Naive thymus-derived CD4-positive, alpha-beta T cell (primary cell): ENCODE data around the gene BGN. TPM values are rescaled to one million over a fixed set of nuclear protein-coding genes. Genes with fewer than 3 reads are reported as not detected.

Experiments used
- ATAC-seq: fragments of 150-1000 bp; cut with Tn5 transposase; 2 replicates; pipeline ENCODE4 v1.10.0; 2021; ENCODE audit warnings: mild to moderate bottlenecking, moderate library complexity
- CTCF ChIA-PET: fragments of 350-600 bp; sonication (Branson Sonifier 250); formaldehyde crosslinking; loops from one replicate; lab custom pipeline; 2021; ENCODE audit warnings: antibody characterized with exemption; lab: Charles Lee
- POLR2A ChIA-PET: fragments of 350-600 bp; sonication (Branson Sonifier 250); formaldehyde crosslinking; loops from one replicate; lab custom pipeline; 2021; ENCODE audit warnings: antibody characterized with exemption, inconsistent platforms; lab: Charles Lee
- DNase-seq, 9 donors: peaks; one replicate each; pipeline versions ENCODE4 v3.0.0 to v3.0.0-alpha.2; 2020 to 2022; ENCODE audit warnings: mixed read lengths in 1 of 9
- H3K27ac ChIP-seq: one replicate; pipeline ENCODE4 v1.7.0; 2013; ENCODE audit warnings: mild to moderate bottlenecking, low read depth, low read length, moderate library complexity
- H3K27me3 ChIP-seq, 2 donors: one replicate each; pipeline ENCODE4 v1.7.0; 2013; ENCODE audit warnings: low read length in 2 of 2, mild to moderate bottlenecking in 2 of 2, moderate library complexity in 2 of 2; ENCODE audit not compliant: control insufficient read depth in 2 of 2, insufficient read depth in 2 of 2
- H3K36me3 ChIP-seq, 3 experiments: 1 replicate in 2 of 3; 2 replicates in 1 of 3; pipeline ENCODE4 v1.7.0; 2013; ENCODE audit warnings: low read length in 3 of 3, mild to moderate bottlenecking in 3 of 3, moderate library complexity in 1 of 3; ENCODE audit not compliant: insufficient read depth in 3 of 3, control insufficient read depth in 2 of 3
- H3K4me1 ChIP-seq, 2 donors: one replicate each; pipeline ENCODE4 v1.7.0; 2013; ENCODE audit warnings: low read length in 2 of 2, mild to moderate bottlenecking in 2 of 2, moderate library complexity in 1 of 2; ENCODE audit not compliant: control insufficient read depth in 2 of 2, insufficient read depth in 2 of 2
- H3K4me3 ChIP-seq: 2 replicates; pipeline ENCODE4 v1.7.0; 2013; ENCODE audit warnings: mild to moderate bottlenecking, low read length
- H3K9me3 ChIP-seq, 3 experiments: 1 replicate in 2 of 3; 2 replicates in 1 of 3; pipeline ENCODE4 v1.7.0; 2013; ENCODE audit warnings: low read length in 3 of 3; ENCODE audit not compliant: control insufficient read depth in 2 of 3
- H3K27ac Mint-ChIP-seq, 9 donors: one replicate each; pipeline ENCODE4 v1.8.0; 2020 to 2022; ENCODE audit warnings: mixed read lengths in 9 of 9, mild to moderate bottlenecking in 8 of 9, moderate library complexity in 5 of 9, inconsistent platforms in 2 of 9
- H3K27me3 Mint-ChIP-seq, 5 donors: one replicate each; pipeline ENCODE4 v1.8.0; 2021 to 2022; ENCODE audit warnings: mixed read lengths in 5 of 5, mild to moderate bottlenecking in 1 of 5
- H3K36me3 Mint-ChIP-seq, 5 donors: one replicate each; pipeline ENCODE4 v1.8.0; 2020 to 2022; ENCODE audit warnings: mixed read lengths in 5 of 5, mild to moderate bottlenecking in 3 of 5, inconsistent platforms in 1 of 5
- H3K4me1 Mint-ChIP-seq, 7 donors: one replicate each; pipeline ENCODE4 v1.8.0; 2020 to 2022; ENCODE audit warnings: mixed read lengths in 7 of 7, mild to moderate bottlenecking in 3 of 7, inconsistent platforms in 1 of 7
- H3K4me3 Mint-ChIP-seq, 10 donors: one replicate each; pipeline ENCODE4 v1.8.0; 2020 to 2022; ENCODE audit warnings: mild to moderate bottlenecking in 10 of 10, mixed read lengths in 10 of 10, moderate library complexity in 6 of 10, inconsistent platforms in 2 of 10
- H3K9me3 Mint-ChIP-seq, 11 donors: one replicate each; pipeline ENCODE4 v1.8.0; 2020 to 2022; ENCODE audit warnings: mixed read lengths in 11 of 11, mild to moderate bottlenecking in 4 of 11, inconsistent platforms in 1 of 11, moderate library complexity in 1 of 11
- intact Hi-C, 2 donors: fragments of 100-400 bp; cut with micrococcal nuclease; formaldehyde crosslinking; loops; one replicate each; pipeline ENCODE4 v1.15.1; 2023
- polyA plus RNA-seq, 2 donors: library from polyadenylated mRNA; unstranded; fragments of 300-500 nt; fragmentation: Illumina TruSeq; gene quantifications; one replicate each; pipeline ENCODE4 v1.2.3, GENCODE V29; 2021
- total RNA-seq, 6 experiments: library from RNA in 5 of 6; stranded (reverse) in 5 of 6; gene quantifications; 1 replicate in 5 of 6; 2 replicates in 1 of 6; pipeline ENCODE4 v1.2.3 and lab custom pipeline; 2021 to 2026

The BGN gene
- total and polyA plus RNA-seq, 7 experiments from 2014 or later = not detected

DNA sequence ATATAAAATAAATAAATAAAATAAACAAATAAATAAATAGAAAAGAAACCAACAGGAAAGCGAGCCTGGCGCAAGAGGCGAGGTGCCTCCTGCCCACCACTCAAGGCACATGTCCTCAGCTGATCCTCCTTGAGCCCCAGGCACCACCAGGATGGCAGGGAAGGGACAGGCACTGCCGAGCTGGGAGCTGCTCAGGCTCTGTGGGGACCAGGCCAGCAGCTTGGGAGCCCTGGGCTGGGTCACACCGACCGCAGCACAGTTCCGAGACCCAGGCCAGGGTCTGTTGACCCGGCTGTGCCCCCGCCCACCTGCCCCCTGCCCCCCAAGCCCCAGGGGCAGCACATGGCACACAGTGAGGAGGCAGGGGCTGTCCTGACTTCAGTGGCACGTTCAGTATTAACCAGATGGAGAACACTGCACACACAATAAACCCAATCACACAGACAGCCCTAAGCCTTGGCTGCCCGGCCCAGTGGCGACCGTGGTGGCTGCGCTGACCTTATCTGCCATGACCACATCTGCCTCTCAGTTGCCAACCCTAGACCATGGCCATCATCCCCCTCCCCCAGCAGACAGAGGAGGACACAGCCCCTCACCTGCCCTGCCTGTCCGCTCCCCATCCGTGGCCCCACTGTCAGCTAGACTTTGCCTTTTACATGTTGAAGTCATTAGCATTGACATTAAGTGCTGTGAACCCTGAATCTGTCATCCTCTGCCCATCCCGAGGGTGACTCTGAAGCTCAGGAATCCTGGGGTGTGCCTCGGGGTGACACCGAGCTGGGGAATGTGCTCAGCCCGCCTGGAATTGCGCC lies 46.0 kb upstream of the BGN start:
- peaks cover 0 to 16% (median 0%) of the 10 kb centered on the region in 3 experiments for H3K36me3 ChIP-seq
- no peak overlapping the region for H3K4me3 ChIP-seq
- ATAC-seq = no peak
- H3K9me3 ChIP-seq = no peaks in the 10 kb centered on the region
- Mint-ChIP-seq H3K9me3 (no peaks in the 10 kb centered on the region), H3K27ac (no peak overlapping the region), H3K4me3 (no peak overlapping the region), H3K4me1 (no peaks in the 10 kb centered on the region), H3K27me3 (no peaks in the 10 kb centered on the region), H3K36me3 (peaks cover 0 to 3% (median 0%) of the 10 kb centered on the region in 5 donors)
- intact Hi-C loops = no loop called here
- POLR2A ChIA-PET = interaction anchor here (0.6 kb wide), 1 partner anchor 57 kb away, joined by 3 read pairs; no protein-coding TSS in a partner anchor
- H3K4me1 ChIP-seq = no peaks in the 10 kb centered on the region
- DNase-seq = no peak
- H3K27me3 ChIP-seq = no peaks in the 10 kb centered on the region
- CTCF ChIA-PET = no interaction called here
- H3K27ac ChIP-seq = no peak overlapping the region

- Histone ChIP-seq H3K9me3 (no peaks in the 10 kb centered on the region), H3K36me3 (peaks cover 0 to 16% (median 0%) of the 10 kb centered on the region in 3 experiments), H3K4me3 (no peak overlapping the region), H3K4me1 (no peaks in the 10 kb centered on the region), H3K27me3 (no peaks in the 10 kb centered on the region), H3K27ac (no peak overlapping the region)
- Mint-ChIP-seq H3K4me1 (no peaks in the 10 kb centered on the region), H3K36me3 (peaks cover 0 to 3% (median 0%) of the 10 kb centered on the region in 5 donors), H3K9me3 (no peaks in the 10 kb centered on the region), H3K4me3 (no peak overlapping the region), H3K27me3 (no peaks in the 10 kb centered on the region), H3K27ac (no peak overlapping the region)
- intact Hi-C loops = no loop called here
- ATAC-seq (no peak), DNase-seq (no peak)
- ChIA-PET POLR2A (interaction anchor here (0.6 kb wide), 1 partner anchor 57 kb away, joined by 3 read pairs; no protein-coding TSS in a partner anchor), CTCF (interaction anchor here (0.7 kb wide), 1 partner anchor 19 kb away, joined by 3 read pairs; no protein-coding TSS in a partner anchor)
These were observed 45.2 kb upstream of the BGN start for GRCh38 chrX:153449368-153450113.

GRCh38 chrX:153450114-153450948 lies 44.4 kb upstream of the BGN start:
- H3K9me3 ChIP-seq = no peaks in the 10 kb centered on the region
- H3K27ac ChIP-seq = no peak overlapping the region
- H3K27me3 ChIP-seq = no peaks in the 10 kb centered on the region
- no peak for DNase-seq
- Mint-ChIP-seq H3K36me3 (peaks cover 0 to 3% (median 0%) of the 10 kb centered on the region in 5 donors), H3K27ac (no peak overlapping the region), H3K9me3 (no peaks in the 10 kb centered on the region), H3K27me3 (no peaks in the 10 kb centered on the region), H3K4me3 (no peak overlapping the region), H3K4me1 (no peaks in the 10 kb centered on the region)
- intact Hi-C loops = no loop called here
- H3K36me3 ChIP-seq = peaks cover 0 to 24% (median 0%) of the 10 kb centered on the region in 3 experiments
- H3K4me3 ChIP-seq = no peak overlapping the region
- ATAC-seq = no peak
- no peaks in the 10 kb centered on the region for H3K4me1 ChIP-seq
- ChIA-PET CTCF (no interaction called here), POLR2A (no interaction called here)

DNA sequence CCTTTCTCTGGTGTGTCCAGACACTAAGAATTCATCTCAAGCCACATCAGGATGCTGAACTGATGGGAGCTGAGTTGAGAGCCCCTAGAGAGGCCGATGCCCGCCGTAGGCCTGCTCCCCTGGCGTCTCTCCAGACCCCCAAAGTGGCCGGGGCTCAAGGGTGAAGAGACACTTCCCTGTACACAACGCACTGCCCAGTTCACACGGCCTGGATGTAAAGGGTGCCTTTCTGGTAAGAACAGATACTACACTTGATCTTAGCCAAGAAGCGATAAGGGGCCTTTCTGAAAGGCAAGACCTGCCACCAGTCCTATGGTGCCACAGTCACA lies 43.9 kb upstream of the BGN start:
- Histone ChIP-seq H3K27me3 (no peaks in the 10 kb centered on the region), H3K36me3 (peaks cover 0 to 30% (median 0%) of the 10 kb centered on the region in 3 experiments), H3K9me3 (no peaks in the 10 kb centered on the region), H3K27ac (no peak overlapping the region), H3K4me3 (no peak overlapping the region), H3K4me1 (no peaks in the 10 kb centered on the region)
- no peaks in the 10 kb centered on the region for H3K4me1 Mint-ChIP-seq
- H3K4me3 Mint-ChIP-seq = no peak overlapping the region
- intact Hi-C loops = no loop called here
- CTCF ChIA-PET = no interaction called here
- DNase-seq (no peak), ATAC-seq (no peak)
- POLR2A ChIA-PET = no interaction called here
- H3K27ac Mint-ChIP-seq = no peak overlapping the region
- no peaks in the 10 kb centered on the region for H3K27me3 Mint-ChIP-seq
- H3K36me3 Mint-ChIP-seq = peaks cover 0 to 3% (median 0%) of the 10 kb centered on the region in 5 donors
- no peaks in the 10 kb centered on the region for H3K9me3 Mint-ChIP-seq

DNA sequence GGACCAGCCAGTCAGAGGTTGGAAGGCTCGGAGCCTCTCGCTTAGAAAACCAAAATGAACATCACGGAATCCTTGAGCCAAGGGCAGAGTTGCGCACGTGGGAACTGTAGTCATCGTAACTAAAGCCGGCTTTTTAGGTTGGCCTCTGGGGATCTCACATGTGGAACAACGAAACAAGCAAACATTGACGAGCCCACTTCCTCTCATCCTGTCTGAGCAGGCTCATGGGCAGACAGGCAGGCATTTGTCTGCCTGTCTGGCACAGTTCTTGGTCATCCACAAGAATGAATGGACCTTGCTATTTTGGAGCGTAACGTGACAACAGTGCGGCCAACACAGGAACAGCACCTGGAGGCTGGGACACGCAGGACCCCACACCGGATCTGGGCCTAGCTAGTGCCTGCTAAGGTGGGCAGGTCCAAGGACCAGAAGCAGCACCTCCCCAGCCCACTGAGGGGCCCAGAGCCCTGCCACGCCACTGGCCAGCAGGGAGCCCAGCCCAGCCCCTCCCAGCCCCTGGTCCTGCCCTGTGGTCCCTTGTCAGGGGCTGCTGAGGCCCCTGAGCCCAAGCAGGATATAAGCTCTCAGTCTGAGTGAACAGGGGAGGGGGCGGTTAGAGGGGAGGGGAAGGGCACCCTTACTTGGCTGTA lies 39.8 kb upstream of the BGN start:
- ATAC-seq = no peak
- POLR2A ChIA-PET = no interaction called here
- H3K9me3 Mint-ChIP-seq = no peaks in the 10 kb centered on the region
- H3K4me3 Mint-ChIP-seq = no peak overlapping the region
- CTCF ChIA-PET = no interaction called here
- peaks cover 0 to 49% (median 0%) of the 10 kb centered on the region in 3 experiments for H3K36me3 ChIP-seq
- H3K27ac ChIP-seq = no peak overlapping the region
- H3K36me3 Mint-ChIP-seq = peaks cover 0 to 9% (median 0%) of the 10 kb centered on the region in 5 donors
- H3K27me3 ChIP-seq = no peaks in the 10 kb centered on the region
- H3K4me1 ChIP-seq = no peaks in the 10 kb centered on the region
- H3K4me1 Mint-ChIP-seq = no peaks in the 10 kb centered on the region
- H3K27me3 Mint-ChIP-seq = no peaks in the 10 kb centered on the region
- H3K4me3 ChIP-seq = no peak overlapping the region
- H3K27ac Mint-ChIP-seq = peak overlapping the region in 1 of 9 donors; percentile 55
- intact Hi-C loops = no loop called here
- H3K9me3 ChIP-seq = no peaks in the 10 kb centered on the region
- no peak for DNase-seq

DNA sequence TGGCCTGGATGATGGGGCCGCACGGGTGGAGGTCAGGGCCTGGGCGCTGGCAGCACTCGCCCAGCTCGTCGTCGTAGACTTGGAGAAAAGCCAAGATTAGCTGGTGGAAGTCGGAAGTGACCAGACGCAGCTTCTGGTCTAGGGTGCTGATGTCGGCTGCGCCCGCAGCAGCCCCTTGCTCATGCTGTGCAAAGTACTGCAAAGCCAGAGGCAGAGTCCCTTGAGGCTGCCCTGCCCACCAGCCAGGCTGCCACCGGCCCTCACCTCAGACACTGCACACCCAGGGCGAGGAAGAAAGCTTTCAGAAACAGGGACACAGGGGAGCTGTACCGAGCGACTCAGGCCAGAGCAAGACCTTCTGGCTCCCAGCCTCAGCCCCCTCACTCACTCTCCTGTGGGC lies 39.2 kb upstream of the BGN start:
- Histone ChIP-seq H3K36me3 (peaks cover 0 to 44% (median 0%) of the 10 kb centered on the region in 3 experiments), H3K9me3 (no peaks in the 10 kb centered on the region), H3K27me3 (no peaks in the 10 kb centered on the region), H3K27ac (no peak overlapping the region), H3K4me3 (no peak overlapping the region), H3K4me1 (no peaks in the 10 kb centered on the region)
- ATAC-seq = no peak
- Mint-ChIP-seq H3K27ac (no peak overlapping the region), H3K36me3 (peaks cover 0 to 9% (median 0%) of the 10 kb centered on the region in 5 donors), H3K4me3 (no peak overlapping the region), H3K27me3 (no peaks in the 10 kb centered on the region), H3K9me3 (no peaks in the 10 kb centered on the region), H3K4me1 (no peaks in the 10 kb centered on the region)
- ChIA-PET POLR2A (no interaction called here), CTCF (interaction anchor here (0.8 kb wide), 1 partner anchor 90 kb away, joined by 3 read pairs; no protein-coding TSS in a partner anchor)
- no peak for DNase-seq
- intact Hi-C loops = no loop called here
